22Rv1 (cell line): ENCODE results near the gene FAF1.
A peak's percentile ranks its signal among the peaks of the same experiment; 100 is the strongest.

Experiments used
- H3K27ac ChIP-seq: fragments of 450-650 bp; 2 replicates; pipeline ENCODE4 v1.5.1; 2017
- CTCF ChIP-seq: fragments of 450-650 bp; IDR thresholded peaks from 2 replicates; pipeline ENCODE4 v1.5.1; 2017; ENCODE audit warnings: mild to moderate bottlenecking
- ZFX ChIP-seq: fragments of 450-650 bp; IDR thresholded peaks from 2 replicates; pipeline ENCODE4 v1.6.1; 2017; ENCODE audit warnings: antibody characterized with exemption, borderline replicate concordance

The FAF1 gene

GRCh38 chr1:50704126-50704525, 255.9 kb downstream of the FAF1 start:
- H3K27ac ChIP-seq = no peak overlapping the region
- TF ChIP-seq ZFX (no peak), CTCF (peak; percentile 87)

- H3K27ac ChIP-seq = no peak overlapping the region
- TF ChIP-seq CTCF = no peak
- no peak for TF ChIP-seq ZFX
Measured at GRCh38 chr1:50703240-50703639, 256.8 kb downstream of the FAF1 start.

GRCh38 chr1:50702395-50702794, 257.7 kb downstream of the FAF1 start:
- no peak overlapping the region for H3K27ac ChIP-seq
- no peak for TF ChIP-seq ZFX
- no peak for TF ChIP-seq CTCF

GRCh38 chr1:50701706-50702317, 258.3 kb downstream of the FAF1 start:
- no peak overlapping the region for H3K27ac ChIP-seq
- TF ChIP-seq ZFX = no peak
- TF ChIP-seq CTCF = no peak

GRCh38 chr1:50700621-50701020, 259.4 kb downstream of the FAF1 start:
- TF ChIP-seq ZFX (no peak), CTCF (no peak)
- no peak overlapping the region for H3K27ac ChIP-seq

GRCh38 chr1:50700214-50700613, 259.9 kb downstream of the FAF1 start:
- H3K27ac ChIP-seq = no peak overlapping the region
- TF ChIP-seq CTCF (no peak), ZFX (no peak)

GRCh38 chr1:50699795-50700194, 260.3 kb downstream of the FAF1 start:
- TF ChIP-seq ZFX (no peak), CTCF (no peak)
- no peak overlapping the region for H3K27ac ChIP-seq
